ENCODE data around the gene DSTYK.

GRCh38 chr1:205199090-205199930 is 12.2 kb downstream of the DSTYK start:
- TF ChIP-seq, protein P1, sequence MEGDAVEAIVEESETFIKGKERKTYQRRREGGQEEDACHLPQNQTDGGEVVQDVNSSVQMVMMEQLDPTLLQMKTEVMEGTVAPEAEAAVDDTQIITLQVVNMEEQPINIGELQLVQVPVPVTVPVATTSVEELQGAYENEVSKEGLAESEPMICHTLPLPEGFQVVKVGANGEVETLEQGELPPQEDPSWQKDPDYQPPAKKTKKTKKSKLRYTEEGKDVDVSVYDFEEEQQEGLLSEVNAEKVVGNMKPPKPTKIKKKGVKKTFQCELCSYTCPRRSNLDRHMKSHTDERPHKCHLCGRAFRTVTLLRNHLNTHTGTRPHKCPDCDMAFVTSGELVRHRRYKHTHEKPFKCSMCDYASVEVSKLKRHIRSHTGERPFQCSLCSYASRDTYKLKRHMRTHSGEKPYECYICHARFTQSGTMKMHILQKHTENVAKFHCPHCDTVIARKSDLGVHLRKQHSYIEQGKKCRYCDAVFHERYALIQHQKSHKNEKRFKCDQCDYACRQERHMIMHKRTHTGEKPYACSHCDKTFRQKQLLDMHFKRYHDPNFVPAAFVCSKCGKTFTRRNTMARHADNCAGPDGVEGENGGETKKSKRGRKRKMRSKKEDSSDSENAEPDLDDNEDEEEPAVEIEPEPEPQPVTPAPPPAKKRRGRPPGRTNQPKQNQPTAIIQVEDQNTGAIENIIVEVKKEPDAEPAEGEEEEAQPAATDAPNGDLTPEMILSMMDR (IDR thresholded peaks at IDR 0.05) = no peak
- no peak for TF ChIP-seq POLR2A (IDR thresholded peaks at IDR 0.05)
